GM23338 (cell line): Measurements from ENCODE around the gene MED28. TPM values are rescaled to one million over a fixed set of nuclear protein-coding genes. Genes with fewer than 3 reads are reported as not detected.
"Not testable (repeated sequence)": the region's sequence is repeated elsewhere in the genome, so short reads cannot be mapped to it uniquely, and the experiment has no call there.

ENCODE experiments used
- ATAC-seq: fragments of 200-7000 bp; cut with Tn5 transposase; 3 replicates; pipeline ENCODE4 v1.9.1; 2020
- DNase-seq: peaks from one replicate; pipeline ENCODE4 v3.0.0-alpha.2; 2015; ENCODE audit warnings: low spot score
- H2AFZ ChIP-seq: fragments of 200-600 bp; sonication (generic); 2 replicates; pipeline ENCODE4 v1.8.0; 2016; ENCODE audit warnings: antibody characterized with exemption, mild to moderate bottlenecking, moderate library complexity
- H3F3A ChIP-seq: fragments of 200-600 bp; sonication (generic); replicated peaks from 2 replicates; pipeline ENCODE4 v1.8.0; 2017; ENCODE audit warnings: antibody characterized with exemption, mixed run types, low read depth
- H3K27ac ChIP-seq: fragments of 200-600 bp; sonication (generic); 2 replicates; pipeline ENCODE4 v1.6.1; 2016; ENCODE audit warnings: low read depth
- H3K27me3 ChIP-seq: fragments of 200-600 bp; sonication (generic); 2 replicates; pipeline ENCODE4 v1.8.0; 2016; ENCODE audit warnings: mild to moderate bottlenecking, mixed run types, moderate library complexity; ENCODE audit not compliant: insufficient read depth
- H3K36me3 ChIP-seq: fragments of 200-600 bp; sonication (generic); 2 replicates; pipeline ENCODE4 v1.8.0; 2016; ENCODE audit warnings: mild to moderate bottlenecking; ENCODE audit not compliant: insufficient read depth
- H3K4me1 ChIP-seq: fragments of 200-600 bp; sonication (generic); 2 replicates; pipeline ENCODE4 v1.8.0; 2016; ENCODE audit warnings: mild to moderate bottlenecking, moderate library complexity; ENCODE audit not compliant: insufficient read depth
- H3K4me2 ChIP-seq: fragments of 200-600 bp; sonication (generic); 2 replicates; pipeline ENCODE4 v1.7.1; 2017; ENCODE audit warnings: mixed run types
- H3K4me3 ChIP-seq: fragments of 200-600 bp; sonication (generic); 2 replicates; pipeline ENCODE4 v1.6.1; 2016; ENCODE audit warnings: mixed run types
- H3K79me2 ChIP-seq: fragments of 200-600 bp; sonication (generic); replicated peaks from 2 replicates; pipeline ENCODE4 v1.8.0; 2017; ENCODE audit warnings: mild to moderate bottlenecking; ENCODE audit not compliant: insufficient read depth
- H3K9me2 ChIP-seq: fragments of 200-600 bp; sonication (generic); 2 replicates; pipeline ENCODE4 v1.8.0; 2017; ENCODE audit not compliant: insufficient read depth
- H4K20me1 ChIP-seq: fragments of 200-600 bp; sonication (generic); replicated peaks from 2 replicates; pipeline ENCODE4 v1.8.0; 2017; ENCODE audit warnings: mild to moderate bottlenecking; ENCODE audit not compliant: insufficient read depth
- H3K27ac Mint-ChIP-seq: 2 replicates; pipeline ENCODE4 v1.8.0; 2020; ENCODE audit warnings: inconsistent platforms, mild to moderate bottlenecking, moderate library complexity, mixed read lengths
- H3K27me3 Mint-ChIP-seq: 3 replicates; pipeline ENCODE4 v1.8.0; 2022; ENCODE audit warnings: low read depth, mild to moderate bottlenecking, moderate library complexity, mixed read lengths, inconsistent platforms; ENCODE audit not compliant: insufficient read depth, poor library complexity
- H3K36me3 Mint-ChIP-seq: 3 replicates; pipeline ENCODE4 v1.8.0; 2021; ENCODE audit warnings: low read depth, mild to moderate bottlenecking, inconsistent platforms, moderate library complexity, mixed read lengths
- H3K4me1 Mint-ChIP-seq: 3 replicates; pipeline ENCODE4 v1.8.0; 2020; ENCODE audit warnings: mild to moderate bottlenecking, inconsistent platforms, mixed read lengths
- H3K4me3 Mint-ChIP-seq: 3 replicates; pipeline ENCODE4 v1.8.0; 2021; ENCODE audit warnings: moderate library complexity, mild to moderate bottlenecking, inconsistent platforms, mixed read lengths
- H3K9me3 Mint-ChIP-seq: 3 replicates; pipeline ENCODE4 v1.8.0; 2020; ENCODE audit warnings: moderate library complexity, mild to moderate bottlenecking, inconsistent platforms, mixed read lengths
- CTCF ChIP-seq, 2 experiments: fragments of 200-600 bp in 1 of 2; sonication (generic) in 1 of 2; conservative IDR thresholded peaks; 2 replicates each; pipeline versions ENCODE4 v1.5.1 to v1.6.1; 2016 to 2017; ENCODE audit warnings: antibody characterized with exemption in 2 of 2, low read depth in 2 of 2, mild to moderate bottlenecking in 2 of 2, moderate library complexity in 1 of 2
- EZH2 ChIP-seq: fragments of 200-600 bp; sonication (generic); IDR thresholded peaks from one replicate; pipeline ENCODE4 v1.8.0; 2017; ENCODE audit warnings: antibody characterized with exemption, mild to moderate bottlenecking, low read depth; ENCODE audit not compliant: unreplicated experiment
- JUNB ChIP-seq: IDR thresholded peaks from one replicate; pipeline ENCODE4 v1.6.1; 2016; ENCODE audit warnings: antibody characterized with exemption; ENCODE audit not compliant: unreplicated experiment
- polyA plus RNA-seq: library from polyadenylated mRNA; unstranded; fragments of >200 nt; fragmentation: Nextera tagmentation; extraction: Ambion mirVana; gene quantifications from 2 replicates; pipeline ENCODE4 v1.2.1, GENCODE V29; 2016
- total RNA-seq: library from RNA; depleted of rRNA; stranded (reverse); fragments of >200 nt; shearing (Covaris generic); gene quantifications from 2 replicates; pipeline ENCODE4 v1.2.3, GENCODE V29; 2014
- TF ChIP-seq, protein P1 (sequence below): fragments of 250-450 bp; sonication (Bioruptor Pico); IDR thresholded peaks from 2 replicates; pipeline ENCODE4 v1.5.0; 2020; ENCODE audit warnings: mild to moderate bottlenecking, moderate library complexity

The MED28 gene
- total and polyA plus RNA-seq, 2 experiments from 2014 or later = 24.0 to 60.9 TPM

DNA sequence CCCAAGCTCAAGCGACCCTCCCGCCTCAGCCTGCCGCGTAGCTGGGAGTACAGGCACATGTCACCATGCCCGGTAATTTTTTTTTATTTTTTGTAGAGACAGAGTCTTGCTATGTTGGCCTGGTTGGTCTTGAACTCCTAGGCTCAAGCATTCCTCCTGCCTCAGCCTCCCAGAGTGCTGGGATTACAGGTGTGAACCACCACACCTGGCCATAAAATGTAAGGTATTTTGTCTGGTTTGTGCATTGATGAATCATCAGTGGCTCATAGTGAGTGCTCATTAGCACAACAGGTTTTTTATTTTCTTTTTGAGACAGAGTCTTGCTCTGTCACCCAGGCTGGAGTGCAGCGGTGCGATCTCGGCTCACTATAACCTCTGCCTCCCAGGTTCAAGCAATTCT is 44.8 kb downstream of the MED28 start:
- not testable (repeated sequence) for H3K4me1 ChIP-seq, H3K4me1 Mint-ChIP-seq, DNase-seq, H3K79me2 ChIP-seq, H4K20me1 ChIP-seq, H3K27ac Mint-ChIP-seq, H3K4me3 Mint-ChIP-seq, H3K27me3 Mint-ChIP-seq, H3K9me3 Mint-ChIP-seq, H2AFZ ChIP-seq, H3K9me2 ChIP-seq, H3F3A ChIP-seq, H3K27ac ChIP-seq, H3K4me2 ChIP-seq, H3K36me3 Mint-ChIP-seq, H3K36me3 ChIP-seq, H3K4me3 ChIP-seq, ATAC-seq, H3K27me3 ChIP-seq

DNA sequence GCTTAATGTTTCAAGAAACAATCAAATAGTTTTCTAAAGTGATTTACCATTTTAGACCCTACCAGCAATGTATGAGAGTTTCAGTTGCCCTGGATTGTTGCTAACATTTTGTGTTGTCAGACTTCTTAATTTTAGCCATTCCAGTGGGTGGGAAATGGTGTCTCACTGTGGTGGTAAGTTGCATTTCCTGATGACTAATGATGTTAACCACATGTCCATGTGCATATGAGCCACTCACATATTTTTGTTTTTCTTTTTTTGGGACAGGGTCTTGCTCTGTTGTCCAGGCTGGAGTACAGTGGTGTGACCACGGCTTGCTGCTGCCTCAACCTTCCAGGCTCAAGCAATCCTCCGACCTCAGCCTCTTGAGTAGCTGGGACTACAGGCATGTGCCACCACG is 48.3 kb downstream of the MED28 start:
- H3K27ac Mint-ChIP-seq = no peak overlapping the region
- Histone ChIP-seq H2AFZ (no peak overlapping the region), H3K9me2 (no peaks in the 10 kb centered on the region), H3K79me2 (no peaks in the 10 kb centered on the region), H3K36me3 (no peaks in the 10 kb centered on the region), H3K4me1 (no peaks in the 10 kb centered on the region), H3F3A (no peaks in the 10 kb centered on the region), H3K4me2 (no peak overlapping the region), H3K27ac (no peak overlapping the region), H3K4me3 (no peak overlapping the region), H3K27me3 (no peaks in the 10 kb centered on the region), H4K20me1 (no peaks in the 10 kb centered on the region)
- no peaks in the 10 kb centered on the region for H3K36me3 Mint-ChIP-seq
- no peaks in the 10 kb centered on the region for H3K9me3 Mint-ChIP-seq
- H3K4me1 Mint-ChIP-seq = peaks cover 3% of the 10 kb centered on the region; the same call in 1 of the 3 replicates
- H3K27me3 Mint-ChIP-seq = peaks cover 8% of the 10 kb centered on the region
- no peak overlapping the region for H3K4me3 Mint-ChIP-seq
- no peak for DNase-seq
- no peak for ATAC-seq
- TF ChIP-seq, protein P1, sequence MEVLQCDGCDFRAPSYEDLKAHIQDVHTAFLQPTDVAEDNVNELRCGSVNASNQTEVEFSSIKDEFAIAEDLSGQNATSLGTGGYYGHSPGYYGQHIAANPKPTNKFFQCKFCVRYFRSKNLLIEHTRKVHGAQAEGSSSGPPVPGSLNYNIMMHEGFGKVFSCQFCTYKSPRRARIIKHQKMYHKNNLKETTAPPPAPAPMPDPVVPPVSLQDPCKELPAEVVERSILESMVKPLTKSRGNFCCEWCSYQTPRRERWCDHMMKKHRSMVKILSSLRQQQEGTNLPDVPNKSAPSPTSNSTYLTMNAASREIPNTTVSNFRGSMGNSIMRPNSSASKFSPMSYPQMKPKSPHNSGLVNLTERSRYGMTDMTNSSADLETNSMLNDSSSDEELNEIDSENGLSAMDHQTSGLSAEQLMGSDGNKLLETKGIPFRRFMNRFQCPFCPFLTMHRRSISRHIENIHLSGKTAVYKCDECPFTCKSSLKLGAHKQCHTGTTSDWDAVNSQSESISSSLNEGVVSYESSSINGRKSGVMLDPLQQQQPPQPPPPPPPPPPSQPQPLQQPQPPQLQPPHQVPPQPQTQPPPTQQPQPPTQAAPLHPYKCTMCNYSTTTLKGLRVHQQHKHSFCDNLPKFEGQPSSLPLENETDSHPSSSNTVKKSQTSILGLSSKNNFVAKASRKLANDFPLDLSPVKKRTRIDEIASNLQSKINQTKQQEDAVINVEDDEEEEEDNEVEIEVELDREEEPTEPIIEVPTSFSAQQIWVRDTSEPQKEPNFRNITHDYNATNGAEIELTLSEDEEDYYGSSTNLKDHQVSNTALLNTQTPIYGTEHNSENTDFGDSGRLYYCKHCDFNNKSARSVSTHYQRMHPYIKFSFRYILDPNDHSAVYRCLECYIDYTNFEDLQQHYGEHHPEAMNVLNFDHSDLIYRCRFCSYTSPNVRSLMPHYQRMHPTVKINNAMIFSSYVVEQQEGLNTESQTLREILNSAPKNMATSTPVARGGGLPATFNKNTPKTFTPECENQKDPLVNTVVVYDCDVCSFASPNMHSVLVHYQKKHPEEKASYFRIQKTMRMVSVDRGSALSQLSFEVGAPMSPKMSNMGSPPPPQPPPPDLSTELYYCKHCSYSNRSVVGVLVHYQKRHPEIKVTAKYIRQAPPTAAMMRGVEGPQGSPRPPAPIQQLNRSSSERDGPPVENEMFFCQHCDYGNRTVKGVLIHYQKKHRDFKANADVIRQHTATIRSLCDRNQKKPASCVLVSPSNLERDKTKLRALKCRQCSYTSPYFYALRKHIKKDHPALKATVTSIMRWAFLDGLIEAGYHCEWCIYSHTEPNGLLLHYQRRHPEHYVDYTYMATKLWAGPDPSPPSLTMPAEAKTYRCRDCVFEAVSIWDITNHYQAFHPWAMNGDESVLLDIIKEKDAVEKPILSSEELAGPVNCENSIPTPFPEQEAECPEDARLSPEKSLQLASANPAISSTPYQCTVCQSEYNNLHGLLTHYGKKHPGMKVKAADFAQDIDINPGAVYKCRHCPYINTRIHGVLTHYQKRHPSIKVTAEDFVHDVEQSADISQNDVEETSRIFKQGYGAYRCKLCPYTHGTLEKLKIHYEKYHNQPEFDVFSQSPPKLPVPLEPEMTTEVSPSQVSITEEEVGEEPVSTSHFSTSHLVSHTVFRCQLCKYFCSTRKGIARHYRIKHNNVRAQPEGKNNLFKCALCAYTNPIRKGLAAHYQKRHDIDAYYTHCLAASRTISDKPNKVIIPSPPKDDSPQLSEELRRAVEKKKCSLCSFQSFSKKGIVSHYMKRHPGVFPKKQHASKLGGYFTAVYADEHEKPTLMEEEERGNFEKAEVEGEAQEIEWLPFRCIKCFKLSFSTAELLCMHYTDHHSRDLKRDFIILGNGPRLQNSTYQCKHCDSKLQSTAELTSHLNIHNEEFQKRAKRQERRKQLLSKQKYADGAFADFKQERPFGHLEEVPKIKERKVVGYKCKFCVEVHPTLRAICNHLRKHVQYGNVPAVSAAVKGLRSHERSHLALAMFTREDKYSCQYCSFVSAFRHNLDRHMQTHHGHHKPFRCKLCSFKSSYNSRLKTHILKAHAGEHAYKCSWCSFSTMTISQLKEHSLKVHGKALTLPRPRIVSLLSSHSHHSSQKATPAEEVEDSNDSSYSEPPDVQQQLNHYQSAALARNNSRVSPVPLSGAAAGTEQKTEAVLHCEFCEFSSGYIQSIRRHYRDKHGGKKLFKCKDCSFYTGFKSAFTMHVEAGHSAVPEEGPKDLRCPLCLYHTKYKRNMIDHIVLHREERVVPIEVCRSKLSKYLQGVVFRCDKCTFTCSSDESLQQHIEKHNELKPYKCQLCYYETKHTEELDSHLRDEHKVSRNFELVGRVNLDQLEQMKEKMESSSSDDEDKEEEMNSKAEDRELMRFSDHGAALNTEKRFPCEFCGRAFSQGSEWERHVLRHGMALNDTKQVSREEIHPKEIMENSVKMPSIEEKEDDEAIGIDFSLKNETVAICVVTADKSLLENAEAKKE (CRISPR knock-in tag) = no peak
- TF ChIP-seq JUNB (no peak), CTCF (conservative IDR thresholded peaks at IDR 0.05; ENCODE audit: low read depth in 2 of 2) (no peak), EZH2 (no peak)
